ENCODE measurements around the gene CBLB.

The CBLB gene

GRCh38 chr3:105868742-105869530 lies at the start of gene CBLB:
TSS of gene CBLB (minus strand) at chr3:105869012. CDS start at chr3:105867577, 1,435 bp downstream.
- DNase-seq (ENCODE audit: low spot score): peak; percentile 87

- no peak for DNase-seq (ENCODE audit: low spot score)
Observed at GRCh38 chr3:105916767-105917166, 48.0 kb upstream of the CBLB start.

- DNase-seq (ENCODE audit: low spot score): no peak
Observed at GRCh38 chr3:105915524-105915923, 46.7 kb upstream of the CBLB start.

GRCh38 chr3:105913616-105914015 lies 44.8 kb upstream of the CBLB start:
- no peak for DNase-seq (ENCODE audit: low spot score)

GRCh38 chr3:105912891-105913290 lies 44.1 kb upstream of the CBLB start:
- no peak for DNase-seq (ENCODE audit: low spot score)

GRCh38 chr3:105911496-105911895 lies 42.7 kb upstream of the CBLB start:
- DNase-seq (ENCODE audit: low spot score): no peak

- DNase-seq (ENCODE audit: low spot score): no peak
Observed at GRCh38 chr3:105907777-105908176, 39.0 kb upstream of the CBLB start.

GRCh38 chr3:105906836-105907235 lies 38.0 kb upstream of the CBLB start:
- no peak for DNase-seq (ENCODE audit: low spot score)

- no peak for DNase-seq (ENCODE audit: low spot score)
Observed at GRCh38 chr3:105906345-105906744, 37.5 kb upstream of the CBLB start.

- DNase-seq (ENCODE audit: low spot score): no peak
Observed at GRCh38 chr3:105905328-105905727, 36.5 kb upstream of the CBLB start.

GRCh38 chr3:105904678-105905284 lies 36.0 kb upstream of the CBLB start:
- no peak for DNase-seq (ENCODE audit: low spot score)

- no peak for DNase-seq (ENCODE audit: low spot score)
Observed at GRCh38 chr3:105904251-105904650, 35.4 kb upstream of the CBLB start.

GRCh38 chr3:105899516-105899915 lies 30.7 kb upstream of the CBLB start:
- DNase-seq (ENCODE audit: low spot score): no peak

GRCh38 chr3:105891101-105891500 lies 22.3 kb upstream of the CBLB start:
- no peak for DNase-seq (ENCODE audit: low spot score)

- DNase-seq (ENCODE audit: low spot score): no peak
Observed at GRCh38 chr3:105888621-105889579, 20.1 kb upstream of the CBLB start.

GRCh38 chr3:105885256-105885655 lies 16.4 kb upstream of the CBLB start:
- DNase-seq (ENCODE audit: low spot score): no peak

- DNase-seq (ENCODE audit: low spot score): no peak
Observed at GRCh38 chr3:105883798-105884377, 15.1 kb upstream of the CBLB start.

- DNase-seq (ENCODE audit: low spot score): no peak
Observed at GRCh38 chr3:105880681-105881290, 12.0 kb upstream of the CBLB start.

- no peak for DNase-seq (ENCODE audit: low spot score)
Observed at GRCh38 chr3:105878061-105878460, 9.2 kb upstream of the CBLB start.

GRCh38 chr3:105877336-105877910 lies 8.6 kb upstream of the CBLB start:
- no peak for DNase-seq (ENCODE audit: low spot score)

- no peak for DNase-seq (ENCODE audit: low spot score)
Observed at GRCh38 chr3:105876780-105877327, 8.0 kb upstream of the CBLB start.

Data from hematopoietic multipotent progenitor cell treated with erythropoietin and hydrocortisone succinate and interleukin-3 and kit ligand, for 15 days (in vitro differentiated cells).